NCI-H128 (cell line): Measurements from ENCODE around the gene ZNF668.
"Not testable (repeated sequence)": the region's sequence is repeated elsewhere in the genome, so short reads cannot be mapped to it uniquely, and the experiment has no call there.

Source experiments
- DNase-seq: peaks from one replicate; lab custom pipeline; 2025; ENCODE audit not compliant: unreplicated experiment; lab: John Stamatoyannopoulos, UW

The ZNF668 gene

GRCh38 chr16:31016018-31016417, 58.0 kb downstream of the ZNF668 start:
- no peak for DNase-seq

- DNase-seq, result not testable (repeated sequence)
Observed at GRCh38 chr16:31013292-31013691, 60.7 kb downstream of the ZNF668 start.

DNA sequence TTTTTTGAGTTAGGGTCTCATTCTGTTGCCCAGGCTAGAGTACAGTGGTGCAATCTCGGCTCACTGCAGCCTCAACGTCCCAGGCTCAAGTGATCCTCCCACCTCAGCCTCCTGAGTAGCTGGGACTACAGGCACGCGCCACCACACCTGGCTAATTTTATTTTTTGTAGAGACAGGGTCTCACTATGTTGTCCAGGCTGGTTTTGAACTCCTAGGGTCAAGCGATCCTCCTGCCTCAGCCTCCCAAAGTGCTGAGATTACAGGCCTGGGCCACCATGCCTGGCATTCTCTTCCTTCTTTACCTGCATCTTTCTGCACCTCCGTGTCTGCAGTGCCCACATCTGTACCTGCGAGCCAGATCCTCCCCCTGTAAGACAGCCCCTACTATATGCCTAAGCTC, 62.2 kb downstream of the ZNF668 start:
- not testable (repeated sequence) for DNase-seq
